Stimulated activated naive CD4-positive, alpha-beta T cell (primary cell): ENCODE data around the gene CDH4.
"Not testable (repeated sequence)": the region's sequence is repeated elsewhere in the genome, so short reads cannot be mapped to it uniquely, and the experiment has no call there.

Experiments
- DNase-seq, 6 experiments: peaks; one replicate each; lab custom pipeline; 2025; lab: John Stamatoyannopoulos, UW

The CDH4 gene

GRCh38 chr20:61419010-61419409 is 166.9 kb downstream of the CDH4 start:
- DNase-seq, result no peak

- no peak for DNase-seq
Observed at GRCh38 chr20:61419501-61419900, 167.4 kb downstream of the CDH4 start.

- DNase-seq, result no peak
Observed at GRCh38 chr20:61420056-61420455, 168.0 kb downstream of the CDH4 start.

DNA sequence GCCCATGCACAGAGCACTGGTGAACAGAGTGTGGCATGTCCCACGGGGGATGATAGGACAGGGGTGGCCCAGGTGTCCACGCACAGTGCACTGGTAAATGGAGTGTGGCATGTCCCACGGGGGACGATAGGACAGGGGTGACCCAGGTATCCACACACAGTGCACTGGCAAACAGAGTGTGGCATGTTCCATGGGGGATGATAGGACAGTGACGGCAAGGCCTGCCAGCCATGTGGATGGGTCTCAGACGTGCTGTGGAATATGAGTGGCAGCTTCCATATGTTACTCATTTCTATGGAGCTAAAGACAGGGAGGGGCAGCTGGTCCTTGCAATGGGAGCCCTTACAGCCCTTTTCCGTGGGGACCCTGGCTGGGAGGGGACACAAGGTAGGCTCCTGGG is 168.7 kb downstream of the CDH4 start:
- DNase-seq, result no peak

DNA sequence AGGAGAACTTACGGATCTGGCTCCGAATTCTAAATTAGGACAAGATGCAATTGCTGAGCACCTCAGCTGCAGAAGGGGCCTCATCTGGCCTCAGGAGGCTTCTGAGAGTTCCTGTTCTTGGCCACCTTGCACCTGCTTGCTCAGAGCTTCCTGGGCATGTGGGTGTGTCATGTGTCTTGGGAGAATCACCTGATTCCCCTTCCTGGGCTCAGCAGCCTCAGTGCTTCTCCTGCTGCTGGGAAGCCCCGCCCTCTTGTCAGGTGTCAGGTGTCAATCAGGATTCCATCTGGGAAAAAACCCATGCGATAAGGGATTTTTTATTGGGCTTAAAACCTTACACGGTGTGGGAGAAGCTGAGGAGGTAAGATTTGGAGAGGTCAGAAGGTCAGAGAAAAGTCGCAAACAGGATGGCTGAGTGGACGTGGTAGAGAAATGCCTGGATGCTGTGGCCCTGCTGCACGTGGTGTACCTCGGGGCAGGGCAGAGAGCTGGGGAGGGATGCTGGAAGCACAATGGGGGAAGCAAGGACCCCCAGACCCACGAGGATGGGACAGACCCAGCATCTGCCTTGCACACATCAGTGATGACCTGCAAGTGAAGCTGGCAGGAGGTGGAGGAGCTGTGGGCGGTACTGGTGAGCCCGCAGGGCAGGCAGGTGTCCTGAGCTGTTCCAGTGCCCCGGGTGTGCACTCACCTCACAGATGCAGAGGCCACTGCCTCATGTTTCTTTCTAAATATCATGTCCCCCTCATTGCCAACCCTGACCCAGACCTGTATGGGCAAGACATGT is 170.8 kb downstream of the CDH4 start:
- DNase-seq, result no peak

DNA sequence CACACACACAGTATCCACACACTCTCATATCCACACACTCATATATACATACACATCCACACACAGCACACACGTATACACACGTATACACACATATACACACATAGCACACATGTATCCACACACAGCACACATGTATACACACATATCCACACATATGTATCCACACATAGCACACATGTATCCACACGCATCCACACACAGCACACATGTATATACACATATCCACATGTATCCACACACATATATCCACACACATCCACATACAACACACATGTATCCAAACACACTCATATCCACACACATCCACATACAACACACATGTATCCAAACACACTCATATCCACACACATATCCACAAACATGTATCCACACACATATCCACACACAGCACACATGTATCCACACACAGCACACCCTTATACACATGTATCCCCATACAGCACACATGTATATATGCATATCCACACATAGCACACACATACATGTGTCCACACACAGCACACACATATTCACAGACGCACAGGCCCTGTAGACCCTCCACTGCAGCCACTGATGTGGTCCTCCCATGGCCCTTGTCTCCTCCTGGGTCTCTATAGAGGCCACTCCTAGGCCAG is 172.1 kb downstream of the CDH4 start:
- DNase-seq, result no peak

- no peak for DNase-seq
Observed at GRCh38 chr20:61424628-61425420, 172.8 kb downstream of the CDH4 start.

- DNase-seq, result not testable (repeated sequence)
Observed at GRCh38 chr20:61425541-61425991, 173.5 kb downstream of the CDH4 start.

GRCh38 chr20:61426352-61426751 is 174.3 kb downstream of the CDH4 start:
- DNase-seq, result no peak

GRCh38 chr20:61429458-61430227 is 177.6 kb downstream of the CDH4 start:
- DNase-seq, result no peak

DNA sequence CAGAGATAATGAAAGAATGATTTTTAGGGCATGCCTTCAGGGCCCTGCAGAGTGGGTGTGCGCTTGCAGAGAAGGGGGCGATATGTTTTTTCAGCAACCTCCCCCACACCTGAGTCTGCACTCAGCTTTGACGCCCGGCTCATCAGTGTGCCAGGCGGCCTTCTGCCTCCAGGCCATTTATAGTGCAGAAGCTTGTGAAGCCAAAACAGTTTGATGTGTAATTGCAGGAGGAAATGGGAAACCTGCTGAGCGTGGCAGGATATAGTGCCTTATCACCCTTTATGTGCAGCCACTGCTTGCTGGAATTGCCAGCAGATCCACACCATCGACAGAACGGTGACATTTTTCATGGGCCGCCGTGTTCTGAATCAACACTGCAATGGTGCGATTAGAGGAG is 178.2 kb downstream of the CDH4 start:
- no peak for DNase-seq

DNA sequence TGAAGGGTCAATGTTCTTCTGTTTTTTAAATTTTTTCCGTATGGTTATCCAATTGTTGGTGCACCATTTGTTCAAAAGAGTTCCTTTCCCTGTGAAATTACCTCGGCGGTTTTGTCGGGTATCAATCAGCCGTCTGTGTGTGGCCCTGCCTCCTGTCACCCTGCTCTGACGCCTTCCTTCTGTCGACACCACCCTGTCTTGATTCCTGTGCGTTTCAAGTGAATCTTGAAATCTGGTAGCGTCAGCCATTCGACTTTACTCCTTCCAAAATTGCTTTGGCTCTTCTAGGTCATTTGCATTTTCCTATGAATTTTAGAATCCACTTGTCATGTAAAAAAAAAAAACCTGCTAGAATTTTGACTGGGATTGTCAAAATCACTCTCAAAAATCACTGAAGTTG is 181.1 kb downstream of the CDH4 start:
- no peak for DNase-seq

DNA sequence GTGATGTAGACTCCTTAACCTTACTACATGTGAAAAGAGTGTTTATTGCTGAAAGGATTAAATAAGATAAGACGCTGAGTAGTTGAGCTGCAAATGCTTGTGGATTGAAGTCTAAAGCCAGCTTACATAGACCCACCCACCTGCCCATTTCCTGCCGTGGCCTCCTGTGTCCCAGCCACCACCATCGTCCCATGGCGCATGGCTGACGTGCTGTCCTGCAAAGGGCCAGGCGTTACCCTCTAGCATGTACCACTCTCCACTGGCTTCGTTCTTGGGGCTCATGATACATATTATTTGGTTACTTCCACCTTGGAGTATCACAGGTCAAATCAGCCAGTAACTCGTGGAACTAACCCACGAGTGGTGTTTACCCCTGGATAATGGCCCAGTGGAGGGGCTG is 181.8 kb downstream of the CDH4 start:
- no peak for DNase-seq

- DNase-seq, result no peak
Observed at GRCh38 chr20:61434341-61434781, 182.3 kb downstream of the CDH4 start.

GRCh38 chr20:61435184-61435822 is 183.2 kb downstream of the CDH4 start:
- DNase-seq, result no peak

DNA sequence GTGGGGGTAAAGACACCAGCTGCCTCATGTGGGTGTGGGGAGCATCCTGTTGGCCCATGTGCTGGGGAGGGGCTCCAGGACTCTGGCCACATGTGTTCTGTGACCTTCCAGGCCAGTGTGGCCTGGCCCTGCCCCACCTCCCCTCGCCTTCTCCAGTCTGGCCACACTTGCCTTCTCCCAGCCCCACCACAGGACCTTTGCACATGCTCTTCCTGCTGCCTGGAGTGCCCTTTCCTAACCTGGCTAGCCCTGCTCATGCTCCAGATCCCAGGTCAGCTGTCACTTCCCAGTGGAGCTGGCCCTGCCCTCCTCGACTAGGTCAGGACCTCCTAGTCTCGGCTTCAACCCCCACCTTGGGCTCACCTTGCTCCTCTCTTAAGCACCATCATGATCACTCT is 183.8 kb downstream of the CDH4 start:
- DNase-seq, result no peak

DNA sequence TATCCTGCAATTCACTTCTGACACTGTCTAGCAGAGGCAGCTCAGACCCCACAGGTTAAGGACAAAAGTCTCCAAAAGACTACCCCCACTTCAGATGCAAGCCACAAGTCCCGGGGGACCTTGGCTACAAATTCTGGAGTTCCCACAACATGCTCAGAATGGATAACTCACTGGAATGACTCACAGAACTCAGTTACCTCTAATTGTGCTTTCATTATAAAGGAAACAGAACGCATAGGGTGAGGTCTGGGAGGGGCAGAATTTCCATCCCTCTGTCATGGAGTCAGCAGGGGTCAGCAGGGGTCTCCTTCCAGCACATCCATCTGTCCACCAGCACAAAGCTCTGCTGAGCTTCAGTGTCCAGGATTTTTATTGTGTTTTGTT is 184.2 kb downstream of the CDH4 start:
- no peak for DNase-seq

DNA sequence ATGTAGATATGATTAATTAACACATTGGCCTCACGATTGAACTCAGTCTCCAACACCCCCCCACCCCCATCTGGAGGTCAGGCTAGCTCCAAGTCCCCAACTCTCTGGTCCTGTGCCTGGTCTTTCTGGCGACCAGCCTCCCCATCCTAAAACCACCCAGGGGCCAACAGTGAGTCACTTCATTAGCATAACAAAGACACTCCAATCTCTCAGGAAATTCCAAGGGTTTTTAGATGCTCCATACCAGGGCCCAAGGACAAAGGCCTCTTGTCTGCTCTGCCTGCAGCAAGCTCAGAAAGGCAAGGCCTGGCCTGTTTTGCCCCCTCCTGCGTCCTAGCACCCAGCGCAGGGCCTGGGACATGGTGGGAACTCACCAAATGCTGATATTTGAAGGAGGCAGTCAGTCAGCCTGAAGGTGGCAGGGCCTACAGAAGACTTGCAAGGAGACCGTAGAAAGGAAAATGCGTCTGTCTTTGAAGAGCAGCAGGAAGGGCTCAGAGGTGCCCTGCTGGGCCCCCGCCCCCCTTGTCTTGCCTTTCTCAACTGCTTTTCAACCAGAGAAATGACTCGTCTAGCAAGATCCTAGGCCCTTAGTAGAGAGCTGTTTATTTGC is 184.7 kb downstream of the CDH4 start:
- no peak for DNase-seq

GRCh38 chr20:61437280-61438206 is 185.5 kb downstream of the CDH4 start:
- no peak for DNase-seq

GRCh38 chr20:61438285-61438684 is 186.2 kb downstream of the CDH4 start:
- no peak for DNase-seq
